ENCODE results near the gene VOPP1. TPM values are rescaled to one million over a fixed set of nuclear protein-coding genes. Genes with fewer than 3 reads are reported as not detected.

VOPP1 gene
- total and polyA plus RNA-seq, 2 donors (not counting 3 experiments of a cell fraction or from before 2014, with no cell fraction given), result 85.6 to 154 TPM

DNA sequence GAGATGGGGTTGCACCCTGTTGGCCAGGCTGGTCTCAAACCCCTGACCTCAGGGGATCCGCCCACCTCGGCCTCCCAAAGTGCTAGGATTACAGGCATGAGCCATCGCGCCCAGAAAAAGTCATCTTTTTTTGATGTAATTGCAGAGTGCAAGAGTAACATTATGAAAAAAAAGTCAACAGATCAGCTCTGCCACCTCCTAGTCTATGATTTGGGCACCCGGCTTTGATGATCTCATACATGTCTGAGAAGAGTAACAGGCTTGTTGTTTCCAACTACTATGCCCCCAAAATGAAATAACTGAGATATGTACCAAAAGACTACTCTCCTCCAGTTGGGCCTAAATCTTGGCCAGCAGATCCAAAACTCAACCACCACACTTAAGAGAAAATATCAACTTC lies 40.8 kb downstream of the VOPP1 start:
- H3K4me2 ChIP-seq (ENCODE audit: insufficient read depth, low read length), result no peak overlapping the region
- H3K9me1 ChIP-seq (replicated peaks; ENCODE audit: control insufficient read depth, extremely low read depth, insufficient read depth, low read length), result no peaks in the 10 kb centered on the region
- H3K4me3 ChIP-seq (replicated peaks in 1 of 3; ENCODE audit: insufficient read depth in 1 of 3, low read depth in 1 of 3, low read length in 3 of 3), result no peak overlapping the region
- dilution Hi-C loops (cut with MboI; ENCODE audit: extremely low pct_ligation_motif_present, low sequenced_read_pairs), result no loop called here
- no peak for DNase-seq (ENCODE audit: low read depth, low spot score)
- H3K9me3 ChIP-seq (replicated peaks; ENCODE audit: control insufficient read depth, insufficient read depth, low read length), result no peaks in the 10 kb centered on the region
- H3K79me2 ChIP-seq (ENCODE audit: control insufficient read depth, insufficient read depth, low read length), result peaks cover 91% of the 10 kb centered on the region
- intact Hi-C loops (cut with micrococcal nuclease), result no loop called here
- no peak overlapping the region for H3K27ac ChIP-seq (ENCODE audit: insufficient read depth, low read depth, low read length)
- no peak overlapping the region for H2AFZ ChIP-seq (ENCODE audit: low read depth, low read length)
- H3K27me3 ChIP-seq (ENCODE audit: control insufficient read depth in 2 of 2, insufficient read depth in 2 of 2, low read length in 2 of 2), result no peaks in the 10 kb centered on the region
- H3K4me1 ChIP-seq (ENCODE audit: control insufficient read depth, extremely low read depth, insufficient read depth, low read length), result peaks cover 11% of the 10 kb centered on the region
- TF ChIP-seq MYC (IDR thresholded peaks at IDR 0.05; ENCODE audit: low read depth, low read length) (no peak), FOS (IDR thresholded peaks at IDR 0.05; ENCODE audit: borderline replicate concordance, insufficient read depth, low read length) (no peak), JUN (IDR thresholded peaks at IDR 0.05; ENCODE audit: borderline replicate concordance, insufficient read depth, insufficient read length, low read depth) (no peak), MAX (IDR thresholded peaks at IDR 0.05; ENCODE audit: insufficient read depth, insufficient read length) (no peak), POLR2A (IDR thresholded peaks at IDR 0.05; ENCODE audit: low read depth, low read length) (no peak), POLR2AphosphoS5 (IDR thresholded peaks at IDR 0.05; ENCODE audit: insufficient read depth, low read depth, low read length) (no peak), GATA2 (IDR thresholded peaks at IDR 0.05; ENCODE audit: insufficient read depth, insufficient read length, low read depth, low read length) (no peak), EZH2 (IDR thresholded peaks at IDR 0.05; ENCODE audit: borderline replicate concordance, low read depth, low read length, severe bottlenecking) (no peak)
- TF ChIP-seq, protein P1, sequence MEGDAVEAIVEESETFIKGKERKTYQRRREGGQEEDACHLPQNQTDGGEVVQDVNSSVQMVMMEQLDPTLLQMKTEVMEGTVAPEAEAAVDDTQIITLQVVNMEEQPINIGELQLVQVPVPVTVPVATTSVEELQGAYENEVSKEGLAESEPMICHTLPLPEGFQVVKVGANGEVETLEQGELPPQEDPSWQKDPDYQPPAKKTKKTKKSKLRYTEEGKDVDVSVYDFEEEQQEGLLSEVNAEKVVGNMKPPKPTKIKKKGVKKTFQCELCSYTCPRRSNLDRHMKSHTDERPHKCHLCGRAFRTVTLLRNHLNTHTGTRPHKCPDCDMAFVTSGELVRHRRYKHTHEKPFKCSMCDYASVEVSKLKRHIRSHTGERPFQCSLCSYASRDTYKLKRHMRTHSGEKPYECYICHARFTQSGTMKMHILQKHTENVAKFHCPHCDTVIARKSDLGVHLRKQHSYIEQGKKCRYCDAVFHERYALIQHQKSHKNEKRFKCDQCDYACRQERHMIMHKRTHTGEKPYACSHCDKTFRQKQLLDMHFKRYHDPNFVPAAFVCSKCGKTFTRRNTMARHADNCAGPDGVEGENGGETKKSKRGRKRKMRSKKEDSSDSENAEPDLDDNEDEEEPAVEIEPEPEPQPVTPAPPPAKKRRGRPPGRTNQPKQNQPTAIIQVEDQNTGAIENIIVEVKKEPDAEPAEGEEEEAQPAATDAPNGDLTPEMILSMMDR (IDR thresholded peaks at IDR 0.05; ENCODE audit: extremely low read depth in 1 of 2, insufficient read depth in 1 of 2, low read depth in 1 of 2, low read length in 2 of 2), result no peak
- no peaks in the 10 kb centered on the region for H3K36me3 ChIP-seq (ENCODE audit: control insufficient read depth in 2 of 2, extremely low read depth in 1 of 2, insufficient read depth in 2 of 2, low read length in 2 of 2)
- POLR2A ChIA-PET, result no interaction called here
- no peak for FAIRE-seq
- H4K20me1 ChIP-seq (replicated peaks; ENCODE audit: control insufficient read depth, extremely low read depth, insufficient read depth, low read length), result no peaks in the 10 kb centered on the region
- H3K9ac ChIP-seq (replicated peaks; ENCODE audit: extremely low read depth, insufficient read depth, low read length), result no peak overlapping the region
- CTCF ChIA-PET, result no interaction called here
- BruUV-seq (replicated peaks), result no TSS peak
